ENCODE data around the gene PFKFB4.

PFKFB4 gene

DNA sequence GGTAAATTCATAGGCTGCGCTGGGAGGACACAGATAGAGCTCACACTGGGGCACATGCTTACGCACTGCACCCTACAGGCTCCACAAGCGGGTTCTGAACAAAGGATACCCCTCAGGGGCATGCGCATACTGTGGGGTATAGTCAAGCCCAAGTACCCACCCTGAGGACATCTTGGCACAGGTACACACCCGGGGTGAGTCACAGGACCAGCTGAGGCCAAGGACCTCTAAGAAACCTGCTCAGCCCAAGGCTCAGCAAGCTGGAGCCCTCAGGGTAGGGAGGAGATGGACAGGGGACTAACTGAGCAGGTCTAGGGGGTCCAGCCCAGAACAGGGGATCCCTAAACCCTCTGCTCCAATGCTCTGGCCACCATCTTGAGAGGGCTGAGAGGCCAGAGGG lies 55.9 kb downstream of the PFKFB4 start:
- TF ChIP-seq POLR2AphosphoS5 (IDR thresholded peaks at IDR 0.05; ENCODE audit: low read depth) (no peak), GABPA (IDR thresholded peaks at IDR 0.05; ENCODE audit: low read depth) (no peak), SPI1 (IDR thresholded peaks at IDR 0.05; ENCODE audit: borderline replicate concordance, low read depth) (no peak)
- TF ChIP-seq, protein P1, sequence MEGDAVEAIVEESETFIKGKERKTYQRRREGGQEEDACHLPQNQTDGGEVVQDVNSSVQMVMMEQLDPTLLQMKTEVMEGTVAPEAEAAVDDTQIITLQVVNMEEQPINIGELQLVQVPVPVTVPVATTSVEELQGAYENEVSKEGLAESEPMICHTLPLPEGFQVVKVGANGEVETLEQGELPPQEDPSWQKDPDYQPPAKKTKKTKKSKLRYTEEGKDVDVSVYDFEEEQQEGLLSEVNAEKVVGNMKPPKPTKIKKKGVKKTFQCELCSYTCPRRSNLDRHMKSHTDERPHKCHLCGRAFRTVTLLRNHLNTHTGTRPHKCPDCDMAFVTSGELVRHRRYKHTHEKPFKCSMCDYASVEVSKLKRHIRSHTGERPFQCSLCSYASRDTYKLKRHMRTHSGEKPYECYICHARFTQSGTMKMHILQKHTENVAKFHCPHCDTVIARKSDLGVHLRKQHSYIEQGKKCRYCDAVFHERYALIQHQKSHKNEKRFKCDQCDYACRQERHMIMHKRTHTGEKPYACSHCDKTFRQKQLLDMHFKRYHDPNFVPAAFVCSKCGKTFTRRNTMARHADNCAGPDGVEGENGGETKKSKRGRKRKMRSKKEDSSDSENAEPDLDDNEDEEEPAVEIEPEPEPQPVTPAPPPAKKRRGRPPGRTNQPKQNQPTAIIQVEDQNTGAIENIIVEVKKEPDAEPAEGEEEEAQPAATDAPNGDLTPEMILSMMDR (IDR thresholded peaks at IDR 0.05; ENCODE audit: insufficient read depth, low read length) = no peak
- TF ChIP-seq, protein P2, sequence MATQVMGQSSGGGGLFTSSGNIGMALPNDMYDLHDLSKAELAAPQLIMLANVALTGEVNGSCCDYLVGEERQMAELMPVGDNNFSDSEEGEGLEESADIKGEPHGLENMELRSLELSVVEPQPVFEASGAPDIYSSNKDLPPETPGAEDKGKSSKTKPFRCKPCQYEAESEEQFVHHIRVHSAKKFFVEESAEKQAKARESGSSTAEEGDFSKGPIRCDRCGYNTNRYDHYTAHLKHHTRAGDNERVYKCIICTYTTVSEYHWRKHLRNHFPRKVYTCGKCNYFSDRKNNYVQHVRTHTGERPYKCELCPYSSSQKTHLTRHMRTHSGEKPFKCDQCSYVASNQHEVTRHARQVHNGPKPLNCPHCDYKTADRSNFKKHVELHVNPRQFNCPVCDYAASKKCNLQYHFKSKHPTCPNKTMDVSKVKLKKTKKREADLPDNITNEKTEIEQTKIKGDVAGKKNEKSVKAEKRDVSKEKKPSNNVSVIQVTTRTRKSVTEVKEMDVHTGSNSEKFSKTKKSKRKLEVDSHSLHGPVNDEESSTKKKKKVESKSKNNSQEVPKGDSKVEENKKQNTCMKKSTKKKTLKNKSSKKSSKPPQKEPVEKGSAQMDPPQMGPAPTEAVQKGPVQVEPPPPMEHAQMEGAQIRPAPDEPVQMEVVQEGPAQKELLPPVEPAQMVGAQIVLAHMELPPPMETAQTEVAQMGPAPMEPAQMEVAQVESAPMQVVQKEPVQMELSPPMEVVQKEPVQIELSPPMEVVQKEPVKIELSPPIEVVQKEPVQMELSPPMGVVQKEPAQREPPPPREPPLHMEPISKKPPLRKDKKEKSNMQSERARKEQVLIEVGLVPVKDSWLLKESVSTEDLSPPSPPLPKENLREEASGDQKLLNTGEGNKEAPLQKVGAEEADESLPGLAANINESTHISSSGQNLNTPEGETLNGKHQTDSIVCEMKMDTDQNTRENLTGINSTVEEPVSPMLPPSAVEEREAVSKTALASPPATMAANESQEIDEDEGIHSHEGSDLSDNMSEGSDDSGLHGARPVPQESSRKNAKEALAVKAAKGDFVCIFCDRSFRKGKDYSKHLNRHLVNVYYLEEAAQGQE (IDR thresholded peaks at IDR 0.05; ENCODE audit: insufficient replicate concordance, low read depth) = no peak
- Histone ChIP-seq H3K4me3 (replicated peaks; ENCODE audit: insufficient read depth, low read length) (no peak overlapping the region), H3K27ac (replicated peaks) (no peak overlapping the region), H3K27me3 (ENCODE audit: insufficient read depth, poor library complexity, severe bottlenecking) (peaks cover 2% of the 10 kb centered on the region)
- DNase-seq (ENCODE audit: low read depth in 1 of 2, low spot score in 1 of 2) = no peak

DNA sequence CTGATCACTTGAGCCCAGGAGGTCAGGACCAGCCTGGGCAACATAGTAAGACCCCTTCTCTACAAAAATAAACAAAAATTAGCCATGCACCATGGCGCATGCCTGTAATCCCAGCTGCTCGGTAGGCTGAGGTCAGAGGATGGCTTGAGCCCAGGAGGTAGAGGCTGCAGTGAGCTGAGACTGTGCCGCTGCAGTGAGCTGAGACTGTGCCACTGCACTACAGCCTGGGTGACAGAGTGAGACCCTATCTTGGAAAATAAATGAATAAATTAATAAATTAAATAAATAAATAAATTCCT lies 63.5 kb downstream of the PFKFB4 start:
- Histone ChIP-seq H3K4me3 (replicated peaks; ENCODE audit: insufficient read depth, low read length) (no peak overlapping the region), H3K27ac (replicated peaks) (no peak overlapping the region), H3K27me3 (ENCODE audit: insufficient read depth, poor library complexity, severe bottlenecking) (no peaks in the 10 kb centered on the region)
- TF ChIP-seq, protein P1 (IDR thresholded peaks at IDR 0.05; ENCODE audit: insufficient read depth, low read length) = no peak
- TF ChIP-seq GABPA (IDR thresholded peaks at IDR 0.05; ENCODE audit: low read depth) (no peak), POLR2AphosphoS5 (IDR thresholded peaks at IDR 0.05; ENCODE audit: low read depth) (no peak), SPI1 (IDR thresholded peaks at IDR 0.05; ENCODE audit: borderline replicate concordance, low read depth) (no peak)
- TF ChIP-seq, protein P2 (IDR thresholded peaks at IDR 0.05; ENCODE audit: insufficient replicate concordance, low read depth) = no peak
- no peak for DNase-seq (ENCODE audit: low read depth in 1 of 2, low spot score in 1 of 2)

DNA sequence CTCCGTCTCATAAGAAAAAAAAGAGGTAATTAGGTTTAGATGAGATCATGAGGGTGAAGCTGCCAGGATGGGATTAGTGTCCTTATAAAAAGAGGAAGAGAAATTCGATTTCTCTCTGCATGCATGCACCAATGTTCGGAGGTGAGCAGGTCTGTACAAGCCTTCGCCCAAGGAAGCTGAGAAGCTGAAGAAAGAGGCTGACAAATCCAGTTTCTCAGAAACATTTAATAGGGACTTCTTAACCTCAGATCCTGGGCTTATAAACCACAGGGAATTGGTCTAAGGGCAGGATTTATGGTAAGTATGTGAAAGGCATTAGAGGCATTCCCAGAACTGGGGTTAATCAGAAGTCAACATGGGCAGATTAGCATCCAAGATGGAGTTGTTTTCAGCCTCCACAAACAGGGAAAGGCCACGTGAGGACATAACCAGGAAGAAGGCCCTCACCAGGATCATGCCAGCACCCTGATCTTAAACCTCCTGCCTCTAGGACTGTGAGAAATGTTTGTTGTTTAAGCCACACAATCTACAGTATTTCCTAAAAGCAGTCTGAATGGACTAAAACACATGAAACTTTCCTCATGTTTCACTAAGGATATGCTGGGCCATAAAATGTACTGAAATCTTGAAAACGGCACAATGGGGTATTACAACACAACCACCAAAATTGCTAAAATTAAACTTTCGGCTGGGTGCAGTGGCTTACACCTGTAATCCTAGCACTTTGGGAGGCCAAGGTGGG lies 64.0 kb downstream of the PFKFB4 start:
- Histone ChIP-seq H3K27me3 (ENCODE audit: insufficient read depth, poor library complexity, severe bottlenecking) (no peaks in the 10 kb centered on the region), H3K27ac (replicated peaks) (no peak overlapping the region), H3K4me3 (replicated peaks; ENCODE audit: insufficient read depth, low read length) (no peak overlapping the region)
- TF ChIP-seq SPI1 (IDR thresholded peaks at IDR 0.05; ENCODE audit: borderline replicate concordance, low read depth) = peak; percentile 97
- TF ChIP-seq, protein P2 (IDR thresholded peaks at IDR 0.05; ENCODE audit: insufficient replicate concordance, low read depth) = no peak
- no peak for TF ChIP-seq POLR2AphosphoS5 (IDR thresholded peaks at IDR 0.05; ENCODE audit: low read depth)
- TF ChIP-seq, protein P1 (IDR thresholded peaks at IDR 0.05; ENCODE audit: insufficient read depth, low read length) = no peak
- no peak for TF ChIP-seq GABPA (IDR thresholded peaks at IDR 0.05; ENCODE audit: low read depth)
- DNase-seq (ENCODE audit: low read depth in 1 of 2, low spot score in 1 of 2) = peak in 1 of 2 experiments; percentile 56
